Common myeloid progenitor, CD34-positive (primary cell): ENCODE measurements around the gene AGFG2.
A peak's percentile ranks its signal among the peaks of the same experiment; 100 is the strongest.

ENCODE experiments used
- CTCF ChIA-PET: fragments of 350-600 bp; sonication (Branson Sonifier 250); formaldehyde crosslinking; loops from one replicate; lab custom pipeline; 2021; ENCODE audit warnings: antibody characterized with exemption; lab: Charles Lee
- POLR2A ChIA-PET: fragments of 350-600 bp; sonication (Branson Sonifier 250); formaldehyde crosslinking; loops from one replicate; lab custom pipeline; 2021; ENCODE audit warnings: antibody characterized with exemption; lab: Charles Lee
- DNase-seq, 3 donors: peaks; one replicate each; pipeline versions ENCODE4 v3.0.0 to v3.0.0-alpha.2; 2013
- H3K27ac ChIP-seq, 2 experiments: 1 replicate in 1 of 2; 2 replicates in 1 of 2; pipeline ENCODE4 v1.7.0; 2013; ENCODE audit warnings: inconsistent platforms in 2 of 2, low read length in 2 of 2, mild to moderate bottlenecking in 2 of 2, low read depth in 1 of 2, moderate library complexity in 1 of 2; ENCODE audit not compliant: severe bottlenecking in 2 of 2, insufficient read depth in 1 of 2, poor library complexity in 1 of 2
- H3K27me3 ChIP-seq, 5 experiments: replicated peaks in 2 of 5; 1 replicate in 3 of 5; 2 replicates in 2 of 5; pipeline versions ENCODE4 v1.6.1 to v1.7.0; 2013; ENCODE audit warnings: low read length in 4 of 5, mild to moderate bottlenecking in 2 of 5, moderate library complexity in 2 of 5, inconsistent platforms in 1 of 5; ENCODE audit not compliant: insufficient read depth in 5 of 5, control insufficient read depth in 4 of 5
- H3K36me3 ChIP-seq, 4 experiments: 1 replicate in 2 of 4; 2 replicates in 2 of 4; pipeline versions ENCODE4 v1.6.1 to v1.7.0; 2013; ENCODE audit warnings: low read length in 3 of 4, control low read depth in 1 of 4, mild to moderate bottlenecking in 1 of 4; ENCODE audit not compliant: control insufficient read depth in 4 of 4, insufficient read depth in 4 of 4
- H3K4me1 ChIP-seq, 4 experiments: 1 replicate in 3 of 4; 2 replicates in 1 of 4; pipeline versions ENCODE4 v1.6.1 to v1.7.1; 2013; ENCODE audit warnings: low read length in 3 of 4, mild to moderate bottlenecking in 3 of 4, control low read depth in 1 of 4, inconsistent platforms in 1 of 4, moderate library complexity in 1 of 4; ENCODE audit not compliant: control insufficient read depth in 4 of 4, insufficient read depth in 4 of 4; ENCODE audit errors: control extremely low read depth in 1 of 4
- H3K4me3 ChIP-seq, 7 experiments: 1 replicate in 4 of 7; 2 replicates in 3 of 7; pipeline versions ENCODE4 v1.5.1 to v1.7.0; 2013; ENCODE audit warnings: mild to moderate bottlenecking in 7 of 7, low read length in 6 of 7, moderate library complexity in 6 of 7, inconsistent platforms in 2 of 7, low read depth in 2 of 7, control low read depth in 1 of 7; ENCODE audit not compliant: insufficient read depth in 4 of 7, control insufficient read depth in 1 of 7; ENCODE audit errors: extremely low read depth in 1 of 7
- H3K9me3 ChIP-seq, 5 experiments: 1 replicate in 4 of 5; 2 replicates in 1 of 5; pipeline versions ENCODE4 v1.6.1 to v1.7.1; 2013; ENCODE audit warnings: low read length in 4 of 5, mild to moderate bottlenecking in 2 of 5, inconsistent platforms in 1 of 5, low read depth in 1 of 5, moderate library complexity in 1 of 5; ENCODE audit not compliant: control insufficient read depth in 4 of 5, insufficient read depth in 2 of 5; ENCODE audit errors: control extremely low read depth in 1 of 5
- WGBS: methylation state at CpG from one replicate; pipeline ENCODE4 v1.1.5; 2013; ENCODE audit not compliant: insufficient coverage; 5-methylcytosine and 5-hydroxymethylcytosine counted together

AGFG2 gene

GRCh38 chr7:100577507-100577906 is 38.5 kb downstream of the AGFG2 start:
- H3K36me3 ChIP-seq: peaks cover 7 to 94% (median 81%) of the 10 kb centered on the region in 4 experiments
- ChIA-PET POLR2A (interaction anchor here (0.9 kb wide), 1 partner anchor 9 kb away, joined by 4 read pairs; the partner anchor contains the start of genes FBXO24 and LRCH4), CTCF (interaction anchor here (1.3 to 4.5 kb wide), 4 partner anchors 9 to 108 kb away, joined by 5 to 29 read pairs (median 6); partner anchors contain the start of genes FBXO24 and LRCH4)
- no peaks in the 10 kb centered on the region for H3K9me3 ChIP-seq
- no peak overlapping the region for H3K27ac ChIP-seq
- WGBS: 94% methylated on average over 13 of the region's 14 CpGs
- no peaks in the 10 kb centered on the region for H3K27me3 ChIP-seq
- DNase-seq: no peak
- H3K4me1 ChIP-seq: peaks cover under 1 to 16% (median 11%) of the 10 kb centered on the region in 4 experiments
- H3K4me3 ChIP-seq: no peak overlapping the region

GRCh38 chr7:100578246-100579183 is 39.5 kb downstream of the AGFG2 start:
- H3K36me3 ChIP-seq: peaks cover 7 to 88% (median 76%) of the 10 kb centered on the region in 4 experiments
- 96% methylated on average over 25 of the region's 28 CpGs for whole genome bisulfite sequencing
- POLR2A ChIA-PET: no interaction called here

GRCh38 chr7:100580466-100581283 is 41.7 kb downstream of the AGFG2 start:
- H3K27me3 ChIP-seq: no peaks in the 10 kb centered on the region
- H3K27ac ChIP-seq: peak overlapping the region in 1 of 2 experiments; percentile 94
- peaks cover 7 to 68% (median 57%) of the 10 kb centered on the region in 4 experiments for H3K36me3 ChIP-seq
- ChIA-PET POLR2A (interaction anchor here (0.6 kb wide), 1 partner anchor 514 kb away, joined by 6 read pairs; no protein-coding TSS in a partner anchor), CTCF (interaction anchor here (1.6 to 12.6 kb wide), 3 partner anchors 8 to 17 kb away, joined by 7 to 242 read pairs (median 11); partner anchors contain the start of gene SAP25)
- H3K4me3 ChIP-seq: no peak overlapping the region
- H3K9me3 ChIP-seq: no peaks in the 10 kb centered on the region
- WGBS: 95% methylated on average over 10 of the region's 11 CpGs
- no peak for DNase-seq
- H3K4me1 ChIP-seq: peaks cover 6 to 46% (median 39%) of the 10 kb centered on the region in 4 experiments

More at GRCh38 chr7:100578246-100579183, 39.5 kb downstream of the AGFG2 start:
- Histone ChIP-seq H3K27me3 (no peaks in the 10 kb centered on the region), H3K4me3 (no peak overlapping the region), H3K4me1 (peaks cover 6 to 26% (median 21%) of the 10 kb centered on the region in 4 experiments), H3K9me3 (no peaks in the 10 kb centered on the region), H3K27ac (no peak overlapping the region)
- no peak for DNase-seq
- CTCF ChIA-PET: interaction anchor here (1.5 to 4.5 kb wide), 2 partner anchors 13 to 19 kb away, joined by 5 to 29 read pairs; no protein-coding TSS in a partner anchor

GRCh38 chr7:100582041-100582579 is 43.1 kb downstream of the AGFG2 start:
- DNase-seq: no peak
- peaks cover 6 to 51% (median 43%) of the 10 kb centered on the region in 4 experiments for H3K4me1 ChIP-seq
- WGBS: 90% methylated on average over 14 of the region's 20 CpGs
- H3K9me3 ChIP-seq: no peaks in the 10 kb centered on the region
- CTCF ChIA-PET: interaction anchor here (1.2 to 12.6 kb wide), 4 partner anchors 9 to 21 kb away, joined by 3 to 242 read pairs (median 9); partner anchors contain the start of genes PCOLCE and SAP25
- H3K27ac ChIP-seq: peak overlapping the region; percentile 78 to 94
- POLR2A ChIA-PET: no interaction called here
- peak overlapping the region in 5 of 7 experiments; percentile 20 to 96 (median 95) for H3K4me3 ChIP-seq
- H3K36me3 ChIP-seq: peaks cover 7 to 54% (median 45%) of the 10 kb centered on the region in 4 experiments
- H3K27me3 ChIP-seq: no peaks in the 10 kb centered on the region

GRCh38 chr7:100582650-100583049 is 43.6 kb downstream of the AGFG2 start:
- ChIA-PET CTCF (interaction anchor here (1.8 to 12.6 kb wide), 2 partner anchors 10 to 19 kb away, joined by 11 to 242 read pairs; partner anchors contain the start of gene SAP25), POLR2A (interaction anchor here (2.2 to 3.8 kb wide), 2 partner anchors 12 to 154 kb away, joined by 7 to 34 read pairs; partner anchors contain the start of genes MEPCE and ZCWPW1)
- H3K27ac ChIP-seq: peak overlapping the region; percentile 78 to 94
- no peaks in the 10 kb centered on the region for H3K27me3 ChIP-seq
- WGBS: 49% methylated on average over 10 of the region's 11 CpGs
- DNase-seq: no peak
- peaks cover 6 to 52% (median 46%) of the 10 kb centered on the region in 4 experiments for H3K4me1 ChIP-seq
- no peaks in the 10 kb centered on the region for H3K9me3 ChIP-seq
- peaks cover 7 to 49% (median 41%) of the 10 kb centered on the region in 4 experiments for H3K36me3 ChIP-seq
- H3K4me3 ChIP-seq: peak overlapping the region in 6 of 7 experiments; percentile 64 to 96 (median 95)
